Spinal cord (tissue), 10 donors: ENCODE measurements around the gene RGS12. TPM values are rescaled to one million over a fixed set of nuclear protein-coding genes. Genes with fewer than 3 reads are reported as not detected.
A peak's percentile ranks its signal among the peaks of the same experiment; 100 is the strongest.

Experiments used
- DNase-seq, 6 donors: peaks; one replicate each; pipeline versions ENCODE4 v3.0.0 to v3.0.0-alpha.2; 2013 to 2015; ENCODE audit warnings: low spot score in 6 of 6, low read depth in 4 of 6
- H3K27ac ChIP-seq: one replicate; pipeline ENCODE4 v1.5.1; 2013; ENCODE audit warnings: low read depth, low read length, control low read depth
- H3K27me3 ChIP-seq: one replicate; pipeline ENCODE4 v1.6.1; 2013; ENCODE audit warnings: low read length; ENCODE audit not compliant: control insufficient read depth, insufficient read depth
- H3K36me3 ChIP-seq: one replicate; pipeline ENCODE4 v1.6.1; 2013; ENCODE audit warnings: low read length; ENCODE audit not compliant: control insufficient read depth, insufficient read depth
- H3K4me1 ChIP-seq: one replicate; pipeline ENCODE4 v1.6.1; 2013; ENCODE audit warnings: low read length; ENCODE audit not compliant: control insufficient read depth, insufficient read depth
- H3K4me3 ChIP-seq: one replicate; pipeline ENCODE4 v1.5.1; 2013; ENCODE audit warnings: low read depth, low read length, control low read depth
- H3K9me3 ChIP-seq: one replicate; pipeline ENCODE4 v1.6.1; 2013; ENCODE audit warnings: low read length; ENCODE audit not compliant: control insufficient read depth, insufficient read depth
- WGBS: methylation state at CpG from one replicate; pipeline ENCODE4 v1.1.5; 2013; ENCODE audit warnings: missing lambda C conversion rate; ENCODE audit not compliant: insufficient coverage; 5-methylcytosine and 5-hydroxymethylcytosine counted together
- long read RNA-seq, 4 donors: transcript quantifications; one replicate each; lab custom pipeline, GENCODE V29; 2026
- polyA plus RNA-seq, 2 donors: library from polyadenylated mRNA; unstranded; fragments of 120-200 nt; gene quantifications; one replicate each; pipeline ENCODE4 v1.2.1, GENCODE V29; 2013; ENCODE audit not compliant: insufficient read length in 2 of 2
- total RNA-seq, 2 donors: library from RNA; depleted of rRNA in 1 of 2; stranded (reverse); fragments of 120-200 nt in 1 of 2; fragments of >200 nt in 1 of 2; gene quantifications; one replicate each; pipeline versions ENCODE4 v1.2.3 to v1.2.4, GENCODE V29; 2013 to 2014
- donor health status: healthy.

RGS12 gene
- 10 to 100 TPM; 30.8 to 44.6 TPM for total RNA-seq
- polyA plus RNA-seq, result 10 to 100 TPM; 77.3 to 96.3 TPM
- long read RNA-seq, donor 1, full-length matches to known transcripts, result 2 of 10 reads
- long read RNA-seq, donor 1, partial matches to known transcripts, result 8 of 10 reads
- long read RNA-seq, donor 1, other reads (novel, unspliced or antisense), result 0 of 10 reads
- long read RNA-seq, donor 2, result 0 reads
- long read RNA-seq, donor 3, result 0 reads
- long read RNA-seq, donor 4, partial matches to known transcripts, result 5 of 14 reads
- long read RNA-seq, donor 4, other reads (novel, unspliced or antisense), result 8 of 14 reads

- under 1% methylated on average over 105 of the region's 121 CpGs for WGBS
- H3K9me3 ChIP-seq, result no peaks in the 10 kb centered on the region
- H3K36me3 ChIP-seq, result peaks cover 20% of the 10 kb centered on the region
- H3K4me1 ChIP-seq, result peaks cover 48% of the 10 kb centered on the region
- peak within 1 kb of the TSS; percentile 85 for H3K4me3 ChIP-seq
- no peaks in the 10 kb centered on the region for H3K27me3 ChIP-seq
- peak in 5 of 6 donors; percentile 69 to 98 (median 86) for DNase-seq
- peak within 1 kb of the TSS; percentile 96 for H3K27ac ChIP-seq
Observed at GRCh38 chr4:3292571-3293400, at the start of gene RGS12. RGS12 (plus strand) TSS chr4:3293021; CDS start chr4:3316171, 23,150 bp downstream.

GRCh38 chr4:3243136-3243780 lies 49.6 kb upstream of the RGS12 start:
- DNase-seq, result no peak
- H3K4me3 ChIP-seq, result no peak overlapping the region
- peaks cover 93% of the 10 kb centered on the region for H3K36me3 ChIP-seq
- peaks cover 36% of the 10 kb centered on the region for H3K4me1 ChIP-seq
- H3K9me3 ChIP-seq, result no peaks in the 10 kb centered on the region
- 81% methylated on average over 13 of the region's 23 CpGs for WGBS
- H3K27me3 ChIP-seq, result no peaks in the 10 kb centered on the region
- H3K27ac ChIP-seq, result no peak overlapping the region

DNA sequence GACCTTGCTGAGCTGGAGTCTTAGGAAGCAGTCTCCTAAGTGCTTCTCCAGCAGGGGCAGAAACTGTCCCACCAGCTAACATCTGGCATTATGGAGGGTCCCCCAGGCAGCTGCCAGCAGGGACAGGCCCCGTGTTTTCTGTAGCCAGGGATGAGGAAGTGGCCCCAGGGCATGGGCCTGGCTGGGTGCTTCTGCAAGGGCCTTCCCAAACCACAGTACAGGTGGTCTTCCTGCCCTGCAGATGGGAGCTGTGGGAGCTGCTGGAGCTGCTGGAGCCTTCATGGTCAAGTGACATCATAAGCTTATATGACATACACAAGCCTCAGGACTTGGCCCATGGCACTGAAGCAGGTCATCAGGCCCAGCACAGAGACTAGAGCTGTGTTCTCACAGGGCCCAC lies 48.8 kb upstream of the RGS12 start:
- no peaks in the 10 kb centered on the region for H3K27me3 ChIP-seq
- H3K4me3 ChIP-seq, result no peak overlapping the region
- H3K4me1 ChIP-seq, result peaks cover 41% of the 10 kb centered on the region
- H3K36me3 ChIP-seq, result peaks cover 87% of the 10 kb centered on the region
- H3K27ac ChIP-seq, result no peak overlapping the region
- 71% methylated on average over 1 of the region's 1 CpG for WGBS
- no peaks in the 10 kb centered on the region for H3K9me3 ChIP-seq
- DNase-seq, result no peak

- Histone ChIP-seq H3K27me3 (no peaks in the 10 kb centered on the region), H3K27ac (no peak overlapping the region), H3K9me3 (no peaks in the 10 kb centered on the region), H3K4me3 (no peak overlapping the region), H3K4me1 (peaks cover 45% of the 10 kb centered on the region), H3K36me3 (peaks cover 86% of the 10 kb centered on the region)
- WGBS, result 67% methylated on average over 2 of the region's 9 CpGs
- DNase-seq, result no peak
Observed at GRCh38 chr4:3244747-3245146, 48.1 kb upstream of the RGS12 start.

DNA sequence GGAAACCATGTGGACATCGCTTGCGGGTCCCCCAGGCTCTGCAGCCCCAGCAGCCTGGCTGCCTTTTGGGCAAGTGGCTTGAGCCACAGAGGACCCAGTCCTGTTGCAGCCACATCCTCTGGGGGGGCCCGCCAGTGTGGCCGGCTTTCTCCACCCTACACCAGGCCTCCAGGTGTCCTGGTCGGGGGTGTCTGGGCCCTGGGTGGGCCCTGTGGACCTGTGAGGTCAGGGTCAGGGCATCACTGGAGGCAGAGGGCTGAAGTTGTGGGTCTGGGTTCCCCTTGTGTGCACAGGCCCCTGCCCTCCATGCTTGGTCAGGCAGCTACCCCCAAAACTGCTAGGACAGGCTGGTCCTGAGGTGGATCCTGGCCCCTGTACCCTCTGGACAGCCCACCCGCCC lies 47.1 kb upstream of the RGS12 start:
- no peak overlapping the region for H3K27ac ChIP-seq
- H3K4me3 ChIP-seq, result no peak overlapping the region
- peaks cover 86% of the 10 kb centered on the region for H3K36me3 ChIP-seq
- WGBS, result 88% methylated on average over 3 of the region's 6 CpGs
- no peaks in the 10 kb centered on the region for H3K9me3 ChIP-seq
- no peaks in the 10 kb centered on the region for H3K27me3 ChIP-seq
- DNase-seq, result no peak
- peaks cover 50% of the 10 kb centered on the region for H3K4me1 ChIP-seq

DNA sequence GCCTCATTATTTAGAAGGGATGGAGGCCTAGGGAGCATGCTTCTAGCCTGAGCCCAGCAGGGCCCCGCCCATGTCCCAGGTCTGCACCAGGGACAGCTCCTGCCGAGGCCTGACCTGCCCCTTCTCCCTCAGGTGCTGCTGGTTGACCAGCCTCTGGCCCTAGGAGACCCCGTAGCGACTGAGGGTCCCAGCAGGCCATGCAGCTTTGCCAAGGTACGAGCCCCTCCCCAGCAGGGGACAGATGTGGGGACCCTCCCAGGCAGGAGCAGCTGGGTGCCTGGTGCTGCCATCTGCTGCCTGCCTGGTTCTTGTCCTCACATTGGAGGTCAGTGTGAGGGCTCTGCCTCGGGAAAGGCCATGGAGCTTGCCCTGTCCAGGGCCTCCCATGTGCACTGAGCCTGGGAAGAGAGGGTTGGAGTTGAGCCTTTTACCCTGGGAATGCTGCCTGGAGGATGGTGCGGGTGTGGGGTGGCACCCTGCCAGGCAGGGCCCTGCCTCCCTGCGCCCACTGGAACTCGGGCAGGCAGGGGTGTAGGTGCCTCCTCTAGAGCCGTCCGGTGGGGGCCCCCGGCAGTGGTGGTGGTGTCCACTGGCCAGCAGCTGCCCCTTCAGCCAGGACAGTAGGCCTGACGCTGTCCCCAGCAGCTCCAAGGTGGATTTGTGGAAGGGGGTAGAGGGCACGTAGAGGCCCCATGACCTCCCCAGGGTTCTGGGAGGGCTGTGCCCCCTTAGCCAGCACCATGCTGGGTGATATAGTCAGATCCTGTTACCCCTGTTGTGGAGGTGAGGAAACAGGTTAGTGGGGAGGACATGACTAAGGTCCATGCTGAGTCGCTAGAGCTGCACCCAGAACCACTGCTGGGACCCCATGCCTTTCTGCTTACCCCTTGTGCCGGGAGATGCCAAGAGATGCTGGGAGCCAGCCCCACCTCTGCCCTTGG lies 46.1 kb upstream of the RGS12 start:
- H3K4me3 ChIP-seq, result no peak overlapping the region
- no peaks in the 10 kb centered on the region for H3K9me3 ChIP-seq
- peaks cover 82% of the 10 kb centered on the region for H3K36me3 ChIP-seq
- peaks cover 47% of the 10 kb centered on the region for H3K4me1 ChIP-seq
- WGBS, result 82% methylated on average over 16 of the region's 16 CpGs
- no peak for DNase-seq
- H3K27me3 ChIP-seq, result no peaks in the 10 kb centered on the region
- no peak overlapping the region for H3K27ac ChIP-seq

GRCh38 chr4:3247399-3248177 lies 45.2 kb upstream of the RGS12 start:
- no peak for DNase-seq
- 96% methylated on average over 18 of the region's 21 CpGs for WGBS
- no peak overlapping the region for H3K27ac ChIP-seq
- peaks cover 47% of the 10 kb centered on the region for H3K4me1 ChIP-seq
- H3K27me3 ChIP-seq, result no peaks in the 10 kb centered on the region
- H3K36me3 ChIP-seq, result peaks cover 80% of the 10 kb centered on the region
- no peak overlapping the region for H3K4me3 ChIP-seq
- no peaks in the 10 kb centered on the region for H3K9me3 ChIP-seq

GRCh38 chr4:3248178-3248480 lies 44.7 kb upstream of the RGS12 start:
- peaks cover 46% of the 10 kb centered on the region for H3K4me1 ChIP-seq
- no peaks in the 10 kb centered on the region for H3K27me3 ChIP-seq
- H3K9me3 ChIP-seq, result no peaks in the 10 kb centered on the region
- no peak overlapping the region for H3K27ac ChIP-seq
- no peak for DNase-seq
- WGBS, result 96% methylated on average over 13 of the region's 14 CpGs
- peaks cover 81% of the 10 kb centered on the region for H3K36me3 ChIP-seq
- H3K4me3 ChIP-seq, result no peak overlapping the region
